SIG-M5 treated with dmso at 0.1 percent for 504 hours (cell line): ENCODE measurements around the gene STRADA.
A peak's percentile ranks its signal among the peaks of the same experiment; 100 is the strongest.
"Not testable (repeated sequence)": the region's sequence is repeated elsewhere in the genome, so short reads cannot be mapped to it uniquely, and the experiment has no call there.

Experiments
- DNase-seq: peaks from one replicate; lab custom pipeline; 2025; ENCODE audit not compliant: unreplicated experiment; lab: John Stamatoyannopoulos, UW

Gene STRADA

GRCh38 chr17:63758428-63758827 lies 16.8 kb upstream of the STRADA start:
- no peak for DNase-seq

- DNase-seq: no peak
Measured at GRCh38 chr17:63754046-63754445, 12.4 kb upstream of the STRADA start.

GRCh38 chr17:63753215-63753614 lies 11.6 kb upstream of the STRADA start:
- DNase-seq: peak; percentile 28

GRCh38 chr17:63752707-63753106 lies 11.1 kb upstream of the STRADA start:
- DNase-seq: peak; percentile 21

- peak; percentile 58 for DNase-seq
Measured at GRCh38 chr17:63751806-63752205, 10.2 kb upstream of the STRADA start.

GRCh38 chr17:63741143-63741407 lies 524 bp downstream of the STRADA start:
- peak; percentile 59 for DNase-seq

GRCh38 chr17:63740464-63741142 lies 996 bp downstream of the STRADA start:
- peak; percentile 58 for DNase-seq

- DNase-seq: no peak
Measured at GRCh38 chr17:63735691-63736090, 5.9 kb downstream of the STRADA start.

- DNase-seq: no peak
Measured at GRCh38 chr17:63722403-63722802, 19.2 kb downstream of the STRADA start.

GRCh38 chr17:63720194-63720593 lies 21.4 kb downstream of the STRADA start:
- not testable (repeated sequence) for DNase-seq

GRCh38 chr17:63718988-63719387 lies 22.6 kb downstream of the STRADA start:
- DNase-seq: no peak

- DNase-seq: no peak
Measured at GRCh38 chr17:63716426-63716825, 25.2 kb downstream of the STRADA start.

GRCh38 chr17:63714550-63715277 lies 26.9 kb downstream of the STRADA start:
- no peak for DNase-seq

GRCh38 chr17:63709110-63709509 lies 32.5 kb downstream of the STRADA start:
- DNase-seq: no peak

- DNase-seq: no peak
Measured at GRCh38 chr17:63707151-63707550, 34.4 kb downstream of the STRADA start.

GRCh38 chr17:63706336-63707082 lies 35.1 kb downstream of the STRADA start:
- DNase-seq: no peak

- DNase-seq: no peak
Measured at GRCh38 chr17:63705657-63706056, 35.9 kb downstream of the STRADA start.

- DNase-seq: no peak
Measured at GRCh38 chr17:63704836-63705235, 36.8 kb downstream of the STRADA start.

- no peak for DNase-seq
Measured at GRCh38 chr17:63704259-63704576, 37.4 kb downstream of the STRADA start.

GRCh38 chr17:63703556-63704258 lies 37.9 kb downstream of the STRADA start:
- no peak for DNase-seq

GRCh38 chr17:63703029-63703428 lies 38.6 kb downstream of the STRADA start:
- DNase-seq: no peak

GRCh38 chr17:63702721-63703015 lies 38.9 kb downstream of the STRADA start:
- no peak for DNase-seq
